ENCODE measurements around the gene SUPT16H. TPM values are rescaled to one million over a fixed set of nuclear protein-coding genes. Genes with fewer than 3 reads are reported as not detected.

SUPT16H gene
- total and polyA plus RNA-seq, 2 of the 13 experiments (the other 11 are each of a cell fraction or from before 2014, with no cell fraction given) = 77.5 to 230 TPM

DNA sequence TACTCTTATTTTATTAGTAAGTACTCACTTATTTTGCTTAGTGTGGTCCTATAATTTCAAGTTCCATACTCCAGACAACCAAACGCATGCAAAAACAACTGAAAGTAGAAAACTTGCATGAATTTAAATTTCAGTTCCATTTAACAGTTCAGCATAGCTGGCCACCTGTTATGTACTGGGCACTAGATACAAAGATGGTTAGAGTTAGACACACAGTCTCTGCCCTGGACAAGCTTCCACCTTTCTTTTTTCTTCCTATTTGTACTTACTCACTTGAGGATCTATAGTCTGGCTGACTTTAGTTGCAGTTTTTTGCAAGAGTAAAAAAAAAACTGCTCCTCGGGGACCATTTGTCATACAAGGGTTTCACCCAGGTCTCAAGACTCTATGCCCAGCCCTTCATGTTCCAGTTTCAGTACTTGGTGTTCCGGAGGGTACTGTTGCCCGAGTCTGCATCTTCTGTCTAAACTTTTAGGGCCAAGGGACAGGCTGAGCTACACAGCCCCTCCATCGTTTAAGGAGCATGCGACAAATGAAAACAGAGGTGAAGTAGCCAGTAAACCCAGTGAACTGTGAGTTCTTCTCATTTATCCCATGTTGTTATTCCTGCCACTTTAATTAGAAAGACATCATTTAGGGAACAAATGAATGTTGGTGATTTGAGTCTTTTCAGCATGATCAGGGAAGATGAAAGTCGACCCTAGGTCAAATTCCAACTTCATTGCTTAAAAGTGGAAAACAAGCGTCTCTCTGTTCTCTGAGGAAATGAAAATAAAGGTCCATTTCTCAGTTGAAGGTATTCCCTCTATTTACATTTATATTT is 81.6 kb downstream of the SUPT16H start (continued):
- TF ChIP-seq, protein P1, sequence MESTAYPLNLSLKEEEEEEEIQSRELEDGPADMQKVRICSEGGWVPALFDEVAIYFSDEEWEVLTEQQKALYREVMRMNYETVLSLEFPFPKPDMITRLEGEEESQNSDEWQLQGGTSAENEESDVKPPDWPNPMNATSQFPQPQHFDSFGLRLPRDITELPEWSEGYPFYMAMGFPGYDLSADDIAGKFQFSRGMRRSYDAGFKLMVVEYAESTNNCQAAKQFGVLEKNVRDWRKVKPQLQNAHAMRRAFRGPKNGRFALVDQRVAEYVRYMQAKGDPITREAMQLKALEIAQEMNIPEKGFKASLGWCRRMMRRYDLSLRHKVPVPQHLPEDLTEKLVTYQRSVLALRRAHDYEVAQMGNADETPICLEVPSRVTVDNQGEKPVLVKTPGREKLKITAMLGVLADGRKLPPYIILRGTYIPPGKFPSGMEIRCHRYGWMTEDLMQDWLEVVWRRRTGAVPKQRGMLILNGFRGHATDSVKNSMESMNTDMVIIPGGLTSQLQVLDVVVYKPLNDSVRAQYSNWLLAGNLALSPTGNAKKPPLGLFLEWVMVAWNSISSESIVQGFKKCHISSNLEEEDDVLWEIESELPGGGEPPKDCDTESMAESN (CRISPR knock-in tag; conservative IDR thresholded peaks at IDR 0.05) = 0 out of 2 replicates have a peak, but pooled peaks have one; percentile 10
- TF ChIP-seq HDAC1 (CRISPR knock-in tag; IDR thresholded peaks at IDR 0.05) (0 out of 2 replicates have a peak, but pooled peaks have one; percentile 33), KLF12 (CRISPR knock-in tag; IDR thresholded peaks at IDR 0.05; ENCODE audit: borderline replicate concordance) (no peak), GTF3A (CRISPR knock-in tag; conservative IDR thresholded peaks at IDR 0.05) (no peak), MEIS2 (CRISPR knock-in tag; IDR thresholded peaks at IDR 0.05) (no peak), GLI4 (CRISPR knock-in tag; IDR thresholded peaks at IDR 0.05; ENCODE audit: borderline replicate concordance) (no peak), ZNF530 (CRISPR knock-in tag; IDR thresholded peaks at IDR 0.05; ENCODE audit: low read depth) (no peak), SP5 (CRISPR knock-in tag; IDR thresholded peaks at IDR 0.05; ENCODE audit: borderline replicate concordance, low read depth) (no peak), ESRRA (CRISPR knock-in tag; IDR thresholded peaks at IDR 0.05; ENCODE audit: low read depth) (no peak), KLF13 (CRISPR knock-in tag; IDR thresholded peaks at IDR 0.05) (no peak), TGIF2 (CRISPR knock-in tag; IDR thresholded peaks at IDR 0.05) (no peak), ZSCAN31 (CRISPR knock-in tag; IDR thresholded peaks at IDR 0.05; ENCODE audit: low read depth) (0 out of 2 replicates have a peak, but pooled peaks have one; percentile 38), PAXIP1 (CRISPR knock-in tag; conservative IDR thresholded peaks at IDR 0.05) (peak; percentile 58), ZNF713 (CRISPR knock-in tag; IDR thresholded peaks at IDR 0.05) (0 out of 2 replicates have a peak, but pooled peaks have one; percentile 40), THAP11 (CRISPR knock-in tag; IDR thresholded peaks at IDR 0.05) (peak; percentile 11; the same call in 1 of the 2 replicates), ZNF101 (CRISPR knock-in tag; IDR thresholded peaks at IDR 0.05; ENCODE audit: borderline replicate concordance, low read depth) (no peak)
- TF ChIP-seq, protein P2, sequence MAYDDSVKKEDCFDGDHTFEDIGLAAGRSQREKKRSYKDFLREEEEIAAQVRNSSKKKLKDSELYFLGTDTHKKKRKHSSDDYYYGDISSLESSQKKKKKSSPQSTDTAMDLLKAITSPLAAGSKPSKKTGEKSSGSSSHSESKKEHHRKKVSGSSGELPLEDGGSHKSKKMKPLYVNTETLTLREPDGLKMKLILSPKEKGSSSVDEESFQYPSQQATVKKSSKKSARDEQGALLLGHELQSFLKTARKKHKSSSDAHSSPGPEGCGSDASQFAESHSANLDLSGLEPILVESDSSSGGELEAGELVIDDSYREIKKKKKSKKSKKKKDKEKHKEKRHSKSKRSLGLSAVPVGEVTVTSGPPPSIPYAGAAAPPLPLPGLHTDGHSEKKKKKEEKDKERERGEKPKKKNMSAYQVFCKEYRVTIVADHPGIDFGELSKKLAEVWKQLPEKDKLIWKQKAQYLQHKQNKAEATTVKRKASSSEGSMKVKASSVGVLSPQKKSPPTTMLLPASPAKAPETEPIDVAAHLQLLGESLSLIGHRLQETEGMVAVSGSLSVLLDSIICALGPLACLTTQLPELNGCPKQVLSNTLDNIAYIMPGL (CRISPR knock-in tag; IDR thresholded peaks at IDR 0.05; ENCODE audit: borderline replicate concordance in 1 of 2, low read depth in 1 of 2) = no peak
- TF ChIP-seq, protein P3, sequence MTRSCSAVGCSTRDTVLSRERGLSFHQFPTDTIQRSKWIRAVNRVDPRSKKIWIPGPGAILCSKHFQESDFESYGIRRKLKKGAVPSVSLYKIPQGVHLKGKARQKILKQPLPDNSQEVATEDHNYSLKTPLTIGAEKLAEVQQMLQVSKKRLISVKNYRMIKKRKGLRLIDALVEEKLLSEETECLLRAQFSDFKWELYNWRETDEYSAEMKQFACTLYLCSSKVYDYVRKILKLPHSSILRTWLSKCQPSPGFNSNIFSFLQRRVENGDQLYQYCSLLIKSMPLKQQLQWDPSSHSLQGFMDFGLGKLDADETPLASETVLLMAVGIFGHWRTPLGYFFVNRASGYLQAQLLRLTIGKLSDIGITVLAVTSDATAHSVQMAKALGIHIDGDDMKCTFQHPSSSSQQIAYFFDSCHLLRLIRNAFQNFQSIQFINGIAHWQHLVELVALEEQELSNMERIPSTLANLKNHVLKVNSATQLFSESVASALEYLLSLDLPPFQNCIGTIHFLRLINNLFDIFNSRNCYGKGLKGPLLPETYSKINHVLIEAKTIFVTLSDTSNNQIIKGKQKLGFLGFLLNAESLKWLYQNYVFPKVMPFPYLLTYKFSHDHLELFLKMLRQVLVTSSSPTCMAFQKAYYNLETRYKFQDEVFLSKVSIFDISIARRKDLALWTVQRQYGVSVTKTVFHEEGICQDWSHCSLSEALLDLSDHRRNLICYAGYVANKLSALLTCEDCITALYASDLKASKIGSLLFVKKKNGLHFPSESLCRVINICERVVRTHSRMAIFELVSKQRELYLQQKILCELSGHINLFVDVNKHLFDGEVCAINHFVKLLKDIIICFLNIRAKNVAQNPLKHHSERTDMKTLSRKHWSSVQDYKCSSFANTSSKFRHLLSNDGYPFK (CRISPR knock-in tag; IDR thresholded peaks at IDR 0.05; ENCODE audit: borderline replicate concordance) = no peak

Measured in HepG2 (cell line).